ENCODE results near the gene TNFRSF18. TPM values are rescaled to one million over a fixed set of nuclear protein-coding genes. Genes with fewer than 3 reads are reported as not detected.

TNFRSF18 gene
- polyA plus RNA-seq, 1 donor from 2014 or later = not detected

DNA sequence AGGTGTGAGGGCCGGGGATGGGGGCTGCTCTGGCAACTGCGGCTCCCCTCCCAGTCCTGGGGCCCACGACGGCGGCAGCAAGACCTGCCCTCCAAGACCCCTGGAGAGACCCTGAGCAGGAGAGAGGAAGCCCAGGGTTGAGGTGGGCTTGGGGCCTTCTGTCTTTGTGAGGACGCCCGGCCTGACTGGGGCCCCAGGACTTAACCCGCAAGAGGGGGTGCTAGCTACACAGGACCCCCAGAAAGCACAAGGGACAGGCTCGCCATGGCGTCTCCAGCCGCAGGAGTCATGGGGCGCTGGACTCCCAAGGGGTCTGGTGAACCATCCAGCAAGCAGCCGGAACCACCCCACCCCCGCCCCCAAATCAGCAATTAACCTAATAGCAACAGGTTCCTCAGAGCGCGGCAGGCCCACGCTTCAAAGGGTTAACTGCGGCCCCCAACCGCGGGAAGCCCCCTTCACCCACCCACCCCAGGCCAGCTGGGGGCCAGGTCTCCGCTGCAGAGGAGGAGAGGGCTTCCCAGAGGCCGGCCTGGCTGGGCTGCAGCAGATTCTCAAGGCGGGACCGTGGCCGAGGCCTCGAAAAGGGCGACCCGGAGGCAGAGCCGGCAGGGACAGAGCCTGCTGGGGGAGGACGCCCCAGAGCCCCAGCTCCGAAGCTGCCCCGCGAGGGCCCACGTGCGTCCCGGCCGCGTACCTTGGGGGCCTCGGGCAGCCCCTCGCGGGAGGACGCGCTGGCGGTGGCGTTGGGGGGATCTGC, 39.6 kb upstream of the TNFRSF18 start:
- Histone ChIP-seq H3K4me2 (ENCODE audit: low read length) (no peak overlapping the region), H3K9ac (ENCODE audit: low read length) (no peak overlapping the region), H2AFZ (ENCODE audit: low read depth, low read length) (no peak overlapping the region), H3K9me3 (ENCODE audit: low read length) (no peaks in the 10 kb centered on the region), H3K27me3 (ENCODE audit: insufficient read depth, low read depth, low read length) (peaks cover 3% of the 10 kb centered on the region), H3K36me3 (ENCODE audit: insufficient read depth, low read length) (no peaks in the 10 kb centered on the region), H3K4me3 (ENCODE audit: low read length) (no peak overlapping the region), H4K20me1 (ENCODE audit: insufficient read depth) (no peaks in the 10 kb centered on the region), H3K27ac (ENCODE audit: low read length) (no peak overlapping the region), H3K9me2 (ENCODE audit: insufficient read depth, low read length) (no peaks in the 10 kb centered on the region), H3F3A (ENCODE audit: insufficient read depth, low read length, poor library complexity, severe bottlenecking) (no peaks in the 10 kb centered on the region), H3K79me2 (replicated peaks; ENCODE audit: insufficient read depth, low read length) (no peaks in the 10 kb centered on the region)
- TF ChIP-seq, protein P1, sequence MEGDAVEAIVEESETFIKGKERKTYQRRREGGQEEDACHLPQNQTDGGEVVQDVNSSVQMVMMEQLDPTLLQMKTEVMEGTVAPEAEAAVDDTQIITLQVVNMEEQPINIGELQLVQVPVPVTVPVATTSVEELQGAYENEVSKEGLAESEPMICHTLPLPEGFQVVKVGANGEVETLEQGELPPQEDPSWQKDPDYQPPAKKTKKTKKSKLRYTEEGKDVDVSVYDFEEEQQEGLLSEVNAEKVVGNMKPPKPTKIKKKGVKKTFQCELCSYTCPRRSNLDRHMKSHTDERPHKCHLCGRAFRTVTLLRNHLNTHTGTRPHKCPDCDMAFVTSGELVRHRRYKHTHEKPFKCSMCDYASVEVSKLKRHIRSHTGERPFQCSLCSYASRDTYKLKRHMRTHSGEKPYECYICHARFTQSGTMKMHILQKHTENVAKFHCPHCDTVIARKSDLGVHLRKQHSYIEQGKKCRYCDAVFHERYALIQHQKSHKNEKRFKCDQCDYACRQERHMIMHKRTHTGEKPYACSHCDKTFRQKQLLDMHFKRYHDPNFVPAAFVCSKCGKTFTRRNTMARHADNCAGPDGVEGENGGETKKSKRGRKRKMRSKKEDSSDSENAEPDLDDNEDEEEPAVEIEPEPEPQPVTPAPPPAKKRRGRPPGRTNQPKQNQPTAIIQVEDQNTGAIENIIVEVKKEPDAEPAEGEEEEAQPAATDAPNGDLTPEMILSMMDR (IDR thresholded peaks at IDR 0.05; ENCODE audit: poor library complexity, severe bottlenecking) = no peak
- TF ChIP-seq EZH2 (IDR thresholded peaks at IDR 0.05; ENCODE audit: borderline replicate concordance, insufficient read depth, low read length, poor library complexity, severe bottlenecking) = no peak
- TF ChIP-seq EP300 (conservative IDR thresholded peaks at IDR 0.05; ENCODE audit: poor library complexity, severe bottlenecking) = no peak
- no peak for TF ChIP-seq MXI1 (conservative IDR thresholded peaks at IDR 0.05; ENCODE audit: poor library complexity, severe bottlenecking)
- TF ChIP-seq POLR2AphosphoS5 (IDR thresholded peaks at IDR 0.05) = no peak
- no peak for TF ChIP-seq RAD21 (conservative IDR thresholded peaks at IDR 0.05)
- no peak for TF ChIP-seq REST (IDR thresholded peaks at IDR 0.05; ENCODE audit: borderline replicate concordance)
- TF ChIP-seq TAF1 (IDR thresholded peaks at IDR 0.05; ENCODE audit: low read depth) = no peak
- TF ChIP-seq SMC3 (conservative IDR thresholded peaks at IDR 0.05; ENCODE audit: poor library complexity) = no peak

- H3K9me3 ChIP-seq (ENCODE audit: low read length) = no peaks in the 10 kb centered on the region
- H3K36me3 ChIP-seq (ENCODE audit: insufficient read depth, low read length) = no peaks in the 10 kb centered on the region
- TF ChIP-seq MXI1 (conservative IDR thresholded peaks at IDR 0.05; ENCODE audit: poor library complexity, severe bottlenecking) (no peak), EP300 (conservative IDR thresholded peaks at IDR 0.05; ENCODE audit: poor library complexity, severe bottlenecking) (no peak), POLR2AphosphoS5 (IDR thresholded peaks at IDR 0.05) (no peak), TAF1 (IDR thresholded peaks at IDR 0.05; ENCODE audit: low read depth) (no peak), EZH2 (IDR thresholded peaks at IDR 0.05; ENCODE audit: borderline replicate concordance, insufficient read depth, low read length, poor library complexity, severe bottlenecking) (no peak), SMC3 (conservative IDR thresholded peaks at IDR 0.05; ENCODE audit: poor library complexity) (no peak)
- TF ChIP-seq, protein P1 (IDR thresholded peaks at IDR 0.05; ENCODE audit: poor library complexity, severe bottlenecking) = no peak
- H4K20me1 ChIP-seq (ENCODE audit: insufficient read depth) = no peaks in the 10 kb centered on the region
- H3K4me3 ChIP-seq (ENCODE audit: low read length) = no peak overlapping the region
- no peaks in the 10 kb centered on the region for H3F3A ChIP-seq (ENCODE audit: insufficient read depth, low read length, poor library complexity, severe bottlenecking)
- no peaks in the 10 kb centered on the region for H3K79me2 ChIP-seq (replicated peaks; ENCODE audit: insufficient read depth, low read length)
- H3K27ac ChIP-seq (ENCODE audit: low read length) = no peak overlapping the region
- H3K9me2 ChIP-seq (ENCODE audit: insufficient read depth, low read length) = no peaks in the 10 kb centered on the region
- H2AFZ ChIP-seq (ENCODE audit: low read depth, low read length) = no peak overlapping the region
- no peak overlapping the region for H3K9ac ChIP-seq (ENCODE audit: low read length)
- H3K27me3 ChIP-seq (ENCODE audit: insufficient read depth, low read depth, low read length) = peaks cover 3% of the 10 kb centered on the region
- no peak overlapping the region for H3K4me2 ChIP-seq (ENCODE audit: low read length)
Observed at GRCh38 chr1:1245178-1245816, 38.9 kb upstream of the TNFRSF18 start.

Measured in neural cell (in vitro differentiated cells).